GM21825 (cell line): Measurements from ENCODE around the gene ACBD3.

Experiments used
- ATAC-seq: cut with Tn5 transposase; IDR thresholded peaks from one replicate; pipeline ENCODE4 v1.9.1; 2021; ENCODE audit warnings: mild to moderate bottlenecking, moderate library complexity; ENCODE audit not compliant: unreplicated experiment

Gene ACBD3

GRCh38 chr1:226116673-226117072 is 69.9 kb downstream of the ACBD3 start:
- no peak for ATAC-seq

- ATAC-seq, result no peak
Measured at GRCh38 chr1:226112626-226113025, 73.9 kb downstream of the ACBD3 start.

GRCh38 chr1:226111883-226112261 is 74.7 kb downstream of the ACBD3 start:
- no peak for ATAC-seq

GRCh38 chr1:226111098-226111882 is 75.3 kb downstream of the ACBD3 start:
- no peak for ATAC-seq

GRCh38 chr1:226110249-226111097 is 76.1 kb downstream of the ACBD3 start:
- ATAC-seq, result peak; percentile 72

- ATAC-seq, result peak; percentile 73
Measured at GRCh38 chr1:226109829-226110248, 76.7 kb downstream of the ACBD3 start.

GRCh38 chr1:226108935-226109828 is 77.4 kb downstream of the ACBD3 start:
- ATAC-seq, result no peak

GRCh38 chr1:226107471-226108460 is 78.8 kb downstream of the ACBD3 start:
- no peak for ATAC-seq

GRCh38 chr1:226104671-226105121 is 81.8 kb downstream of the ACBD3 start:
- ATAC-seq, result no peak

GRCh38 chr1:226100436-226101391 is 85.8 kb downstream of the ACBD3 start:
- ATAC-seq, result no peak

GRCh38 chr1:226098870-226099835 is 87.4 kb downstream of the ACBD3 start:
- no peak for ATAC-seq

- ATAC-seq, result no peak
Measured at GRCh38 chr1:226097866-226098625, 88.5 kb downstream of the ACBD3 start.

GRCh38 chr1:226095286-226095685 is 91.3 kb downstream of the ACBD3 start:
- no peak for ATAC-seq
